Measurements from ENCODE around the gene PMS2. TPM values are rescaled to one million over a fixed set of nuclear protein-coding genes. Genes with fewer than 3 reads are reported as not detected.

PMS2 gene
- total RNA-seq, 1 donor, result 23.5 TPM

- peaks cover 79% of the 10 kb centered on the region for H3K36me3 ChIP-seq (ENCODE audit: insufficient read depth, low read length)
- H3K27ac ChIP-seq (ENCODE audit: low read depth, low read length), result no peak overlapping the region
- H3K9me3 ChIP-seq (ENCODE audit: low read depth, low read length), result no peaks in the 10 kb centered on the region
- DNase-seq (ENCODE audit: insufficient read length, low spot score, missing footprints), result no peak
- no peaks in the 10 kb centered on the region for H4K20me1 ChIP-seq (ENCODE audit: insufficient read depth, low read length)
- H3K4me2 ChIP-seq (ENCODE audit: insufficient read depth, low read length), result no peak overlapping the region
- TF ChIP-seq CTCF (IDR thresholded peaks at IDR 0.05; ENCODE audit: extremely low read depth, low read depth, low read length), result no peak
- H3K4me3 ChIP-seq (ENCODE audit: insufficient read depth, low read length), result no peak overlapping the region
- H3K79me2 ChIP-seq (ENCODE audit: insufficient read depth, low read length), result peaks cover 11% of the 10 kb centered on the region
- no peaks in the 10 kb centered on the region for H3K27me3 ChIP-seq (ENCODE audit: insufficient read depth, low read length)
- H3K4me1 ChIP-seq (ENCODE audit: insufficient read depth, low read length), result no peaks in the 10 kb centered on the region
- no peak overlapping the region for H2AFZ ChIP-seq (ENCODE audit: low read length)
These were observed 19.0 kb upstream of the PMS2 start for GRCh38 chr7:6027806-6028365.

GRCh38 chr7:6026820-6027311 lies 18.0 kb upstream of the PMS2 start:
- H3K36me3 ChIP-seq (ENCODE audit: insufficient read depth, low read length), result peaks cover 82% of the 10 kb centered on the region

GRCh38 chr7:6026011-6026819 lies 17.4 kb upstream of the PMS2 start:
- Histone ChIP-seq H4K20me1 (ENCODE audit: insufficient read depth, low read length) (no peaks in the 10 kb centered on the region), H3K4me1 (ENCODE audit: insufficient read depth, low read length) (no peaks in the 10 kb centered on the region), H3K27ac (ENCODE audit: low read depth, low read length) (peak overlapping the region; percentile 30), H3K4me2 (ENCODE audit: insufficient read depth, low read length) (no peak overlapping the region), H3K36me3 (ENCODE audit: insufficient read depth, low read length) (peaks cover 84% of the 10 kb centered on the region), H3K79me2 (ENCODE audit: insufficient read depth, low read length) (peaks cover 2% of the 10 kb centered on the region), H3K27me3 (ENCODE audit: insufficient read depth, low read length) (no peaks in the 10 kb centered on the region), H3K4me3 (ENCODE audit: insufficient read depth, low read length) (no peak overlapping the region), H2AFZ (ENCODE audit: low read length) (no peak overlapping the region), H3K9me3 (ENCODE audit: low read depth, low read length) (no peaks in the 10 kb centered on the region)
- TF ChIP-seq CTCF (IDR thresholded peaks at IDR 0.05; ENCODE audit: extremely low read depth, low read depth, low read length), result peak; percentile 27
- DNase-seq (ENCODE audit: insufficient read length, low spot score, missing footprints), result peak; percentile 89

More at GRCh38 chr7:6026820-6027311, 18.0 kb upstream of the PMS2 start:
- Histone ChIP-seq H3K27ac (ENCODE audit: low read depth, low read length) (no peak overlapping the region), H3K4me1 (ENCODE audit: insufficient read depth, low read length) (no peaks in the 10 kb centered on the region), H3K9me3 (ENCODE audit: low read depth, low read length) (no peaks in the 10 kb centered on the region), H4K20me1 (ENCODE audit: insufficient read depth, low read length) (no peaks in the 10 kb centered on the region), H3K4me2 (ENCODE audit: insufficient read depth, low read length) (no peak overlapping the region), H3K4me3 (ENCODE audit: insufficient read depth, low read length) (no peak overlapping the region), H2AFZ (ENCODE audit: low read length) (no peak overlapping the region), H3K27me3 (ENCODE audit: insufficient read depth, low read length) (no peaks in the 10 kb centered on the region), H3K79me2 (ENCODE audit: insufficient read depth, low read length) (peaks cover 7% of the 10 kb centered on the region)
- DNase-seq (ENCODE audit: insufficient read length, low spot score, missing footprints), result peak; percentile 57
- no peak for TF ChIP-seq CTCF (IDR thresholded peaks at IDR 0.05; ENCODE audit: extremely low read depth, low read depth, low read length)

GRCh38 chr7:6023974-6024435 lies 15.2 kb upstream of the PMS2 start:
- no peaks in the 10 kb centered on the region for H3K9me3 ChIP-seq (ENCODE audit: low read depth, low read length)
- H3K36me3 ChIP-seq (ENCODE audit: insufficient read depth, low read length), result peaks cover 80% of the 10 kb centered on the region
- no peak overlapping the region for H3K4me3 ChIP-seq (ENCODE audit: insufficient read depth, low read length)
- DNase-seq (ENCODE audit: insufficient read length, low spot score, missing footprints), result no peak
- H4K20me1 ChIP-seq (ENCODE audit: insufficient read depth, low read length), result no peaks in the 10 kb centered on the region
- H3K4me1 ChIP-seq (ENCODE audit: insufficient read depth, low read length), result no peaks in the 10 kb centered on the region
- no peak overlapping the region for H3K4me2 ChIP-seq (ENCODE audit: insufficient read depth, low read length)
- no peaks in the 10 kb centered on the region for H3K27me3 ChIP-seq (ENCODE audit: insufficient read depth, low read length)
- no peak for TF ChIP-seq CTCF (IDR thresholded peaks at IDR 0.05; ENCODE audit: extremely low read depth, low read depth, low read length)
- H3K79me2 ChIP-seq (ENCODE audit: insufficient read depth, low read length), result no peaks in the 10 kb centered on the region
- no peak overlapping the region for H2AFZ ChIP-seq (ENCODE audit: low read length)
- no peak overlapping the region for H3K27ac ChIP-seq (ENCODE audit: low read depth, low read length)

Data from osteoblast (primary cell).